T-helper 1 cell treated with Interleukin-12 subunit alpha and Interleukin-12 subunit beta and Interleukin-4 antibody, amounts not matched to agents 30 ng/mL and 1 ng/mL, for 36 hours (primary cell): ENCODE data around the gene DNMT3B. TPM values are rescaled to one million over a fixed set of nuclear protein-coding genes. Genes with fewer than 3 reads are reported as not detected.

ENCODE experiments used
- intact Hi-C: fragments of 100-400 bp; cut with micrococcal nuclease; formaldehyde crosslinking; loops from one replicate; pipeline ENCODE4 v1.15.1; 2024
- total RNA-seq: library from RNA; stranded (reverse); gene quantifications from 2 replicates; pipeline ENCODE4 v1.2.3, GENCODE V29; 2022

Gene DNMT3B
- total RNA-seq, 1 donor from 2014 or later: 2.0 TPM

GRCh38 chr20:32762754-32763201 lies 593 bp downstream of the DNMT3B start:
- intact Hi-C loops: loop anchor here (1.0 to 10.0 kb wide), 2 partner anchors 19 to 808 kb away; partner anchors contain the start of genes COMMD7 and PDRG1

DNA sequence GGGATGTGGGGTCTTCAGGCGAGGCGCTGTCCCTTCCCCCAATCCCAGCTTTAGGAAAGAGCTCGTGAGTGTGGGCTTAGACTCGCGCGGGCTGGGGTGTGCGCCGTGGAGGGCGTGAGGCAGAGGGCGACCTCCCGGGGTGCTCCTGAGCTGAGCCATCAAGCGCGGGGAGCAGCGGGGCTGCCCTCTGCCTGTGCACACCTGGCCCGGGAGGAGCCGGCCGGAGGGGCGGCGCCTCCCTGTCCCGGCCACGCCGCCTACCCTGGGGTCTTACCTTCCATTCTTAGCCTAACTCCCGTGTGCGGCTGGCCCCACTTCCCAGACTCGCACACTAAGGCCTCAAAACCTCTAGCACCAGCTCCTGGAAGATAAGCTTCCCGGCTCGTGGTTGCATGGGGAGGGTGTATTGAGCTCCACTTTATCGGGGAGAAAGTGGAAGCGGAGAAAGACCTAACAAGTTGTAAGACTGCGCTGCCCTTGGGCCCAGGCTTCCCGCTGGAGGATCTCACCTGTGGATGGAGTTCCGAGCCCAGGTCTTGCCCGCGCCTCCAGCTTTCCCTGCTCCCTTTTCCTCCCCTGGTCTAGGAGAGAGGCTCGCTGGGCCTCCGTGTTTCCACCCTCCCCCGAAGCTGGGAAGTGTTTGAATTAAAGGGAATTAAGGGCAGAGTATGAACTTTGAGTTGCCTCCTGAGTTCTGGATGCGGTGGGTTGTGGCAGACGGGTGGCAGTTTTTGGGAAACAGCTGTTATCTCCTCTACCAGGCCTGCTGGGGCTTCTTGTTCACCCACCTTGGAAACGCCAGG lies 1.2 kb downstream of the DNMT3B start:
- intact Hi-C loops: loop anchor here (10.0 kb wide), 1 partner anchor 809 kb away; the partner anchor contains the start of gene PDRG1

- intact Hi-C loops: loop anchor here (10.0 kb wide), 1 partner anchor 809 kb away; the partner anchor contains the start of gene PDRG1
Observed at GRCh38 chr20:32764005-32764960, 2.1 kb downstream of the DNMT3B start.

DNA sequence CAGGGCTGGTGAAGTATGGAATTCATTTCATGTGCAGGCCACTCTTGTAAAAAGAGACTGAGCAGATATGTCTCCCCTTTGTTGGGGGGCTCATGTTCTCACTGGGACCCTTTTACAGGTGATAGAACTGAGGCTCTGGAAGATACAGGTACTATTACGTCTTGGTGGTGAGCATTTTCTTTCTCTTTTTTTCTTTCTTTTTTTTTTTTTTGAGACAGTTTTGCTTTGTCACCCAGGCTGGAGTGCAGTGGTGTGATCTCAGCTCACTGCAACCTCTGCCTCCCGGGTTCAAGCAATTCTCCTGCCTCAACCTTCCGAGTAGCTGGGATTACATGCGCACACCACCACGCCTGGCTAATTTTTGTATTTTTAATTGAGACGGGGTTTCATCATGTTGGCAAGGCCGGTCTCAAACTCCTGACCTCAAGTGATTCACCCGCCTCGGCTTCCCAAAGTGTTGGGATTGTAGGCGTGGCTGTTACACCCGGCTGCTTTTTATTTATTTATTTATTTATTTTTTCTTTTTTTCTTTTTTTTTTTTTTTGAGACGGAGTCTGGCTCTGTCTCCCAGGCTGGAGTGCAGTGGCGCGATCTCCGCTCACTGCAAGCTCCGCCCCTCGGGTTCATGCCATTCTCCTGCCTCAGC lies 3.2 kb downstream of the DNMT3B start:
- intact Hi-C loops: loop anchor here (10.0 kb wide), 1 partner anchor 811 kb away; the partner anchor contains the start of gene PDRG1

DNA sequence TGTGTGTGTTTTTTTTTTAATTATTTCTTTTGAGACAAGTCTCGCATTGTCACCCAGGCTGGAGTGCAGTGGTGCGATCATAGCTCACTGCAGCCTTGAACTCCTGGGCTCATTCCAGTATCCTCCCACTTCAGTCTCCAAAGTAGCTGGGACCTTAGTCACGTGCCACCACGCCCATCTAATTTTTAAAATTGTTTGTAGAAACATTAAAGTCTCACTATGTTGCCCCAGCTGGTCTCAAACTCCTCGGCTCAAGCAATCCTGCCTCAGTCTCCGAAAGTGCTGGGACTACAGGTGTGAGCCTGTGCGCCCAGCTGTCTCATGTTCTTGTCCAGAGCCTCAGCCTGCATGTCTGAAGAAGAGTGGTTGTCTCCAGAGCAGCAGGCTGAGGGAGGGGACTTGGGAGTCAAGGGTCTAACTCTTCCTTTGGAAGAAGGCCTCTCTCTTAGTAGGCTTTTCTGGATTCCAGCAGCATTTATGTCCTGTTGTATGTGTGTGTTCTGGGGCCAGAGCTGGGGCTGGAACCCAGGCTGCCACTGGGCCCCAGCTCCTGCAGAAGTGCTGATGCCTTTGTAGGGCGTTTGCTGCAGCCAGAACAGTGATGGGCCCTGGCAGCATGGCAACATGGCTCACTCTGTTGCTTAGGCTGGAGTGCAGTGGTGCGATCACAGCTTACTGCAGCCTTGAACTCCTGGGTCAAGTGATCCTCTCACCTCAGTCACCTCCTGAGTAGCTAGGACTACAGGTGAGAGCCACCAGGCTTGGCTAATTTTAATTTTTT lies 5.4 kb downstream of the DNMT3B start:
- intact Hi-C loops: loop anchor here (10.0 kb wide), 1 partner anchor 813 kb away; the partner anchor contains the start of gene PDRG1

DNA sequence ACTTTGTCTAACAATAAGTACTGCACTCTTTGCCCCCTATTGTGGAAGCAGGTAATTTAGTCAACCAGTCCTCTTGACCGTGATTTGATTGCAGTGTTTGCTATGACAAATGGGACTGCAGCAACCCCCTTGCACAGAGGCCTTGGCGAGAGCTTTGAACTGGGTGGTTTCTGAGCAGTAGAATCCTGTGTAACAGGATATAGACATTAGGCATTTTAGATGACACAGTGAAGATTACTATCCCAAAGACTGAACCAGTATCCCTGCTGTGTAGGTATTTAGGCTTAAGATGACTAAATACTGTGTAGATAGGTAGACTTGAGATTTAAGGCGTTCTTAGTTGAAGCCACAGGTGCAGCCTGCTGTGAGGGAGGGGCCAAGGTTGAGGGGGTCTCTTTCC lies 9.9 kb downstream of the DNMT3B start:
- intact Hi-C loops: no loop called here

DNA sequence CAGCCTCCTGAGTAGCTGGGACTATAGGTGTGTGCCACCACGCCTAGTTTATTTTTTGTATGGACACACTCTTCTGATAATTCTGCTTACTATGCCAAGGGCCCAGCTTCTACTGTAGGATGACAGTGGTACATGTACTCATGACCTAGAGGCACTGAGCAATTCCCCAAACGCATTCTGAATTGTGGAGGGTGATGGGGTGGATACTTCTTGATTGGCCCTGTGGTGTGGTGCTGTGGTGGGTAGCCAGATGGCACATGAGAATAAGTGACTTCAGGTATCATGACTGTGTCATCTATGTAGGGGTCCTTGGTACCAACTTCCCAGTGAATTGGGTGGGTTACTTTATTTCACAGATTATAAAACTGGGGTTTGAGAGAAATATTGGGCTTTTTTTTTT lies 11.0 kb downstream of the DNMT3B start:
- intact Hi-C loops: no loop called here

DNA sequence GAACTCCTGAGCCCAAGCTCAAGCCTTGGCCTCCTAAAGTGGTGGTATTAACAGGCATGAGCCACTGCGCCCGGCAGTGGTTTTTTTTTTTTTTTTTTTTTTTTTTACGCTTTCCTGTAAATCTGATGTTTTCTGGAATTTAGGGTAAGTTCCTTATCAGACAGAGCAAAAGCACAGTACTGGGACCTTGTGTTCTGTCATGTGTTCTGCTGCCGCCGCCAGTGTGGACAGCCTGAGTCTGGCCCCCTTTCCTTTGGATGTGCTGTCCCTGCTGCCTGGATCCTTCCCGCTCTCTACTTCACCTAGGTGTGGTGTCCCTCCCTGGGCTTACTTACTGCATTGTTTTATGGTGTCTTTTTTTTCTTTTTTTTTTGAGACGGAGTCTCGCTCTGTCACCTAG lies 11.7 kb downstream of the DNMT3B start:
- intact Hi-C loops: no loop called here

- intact Hi-C loops: no loop called here
Observed at GRCh38 chr20:32775336-32775991, 13.3 kb downstream of the DNMT3B start.

DNA sequence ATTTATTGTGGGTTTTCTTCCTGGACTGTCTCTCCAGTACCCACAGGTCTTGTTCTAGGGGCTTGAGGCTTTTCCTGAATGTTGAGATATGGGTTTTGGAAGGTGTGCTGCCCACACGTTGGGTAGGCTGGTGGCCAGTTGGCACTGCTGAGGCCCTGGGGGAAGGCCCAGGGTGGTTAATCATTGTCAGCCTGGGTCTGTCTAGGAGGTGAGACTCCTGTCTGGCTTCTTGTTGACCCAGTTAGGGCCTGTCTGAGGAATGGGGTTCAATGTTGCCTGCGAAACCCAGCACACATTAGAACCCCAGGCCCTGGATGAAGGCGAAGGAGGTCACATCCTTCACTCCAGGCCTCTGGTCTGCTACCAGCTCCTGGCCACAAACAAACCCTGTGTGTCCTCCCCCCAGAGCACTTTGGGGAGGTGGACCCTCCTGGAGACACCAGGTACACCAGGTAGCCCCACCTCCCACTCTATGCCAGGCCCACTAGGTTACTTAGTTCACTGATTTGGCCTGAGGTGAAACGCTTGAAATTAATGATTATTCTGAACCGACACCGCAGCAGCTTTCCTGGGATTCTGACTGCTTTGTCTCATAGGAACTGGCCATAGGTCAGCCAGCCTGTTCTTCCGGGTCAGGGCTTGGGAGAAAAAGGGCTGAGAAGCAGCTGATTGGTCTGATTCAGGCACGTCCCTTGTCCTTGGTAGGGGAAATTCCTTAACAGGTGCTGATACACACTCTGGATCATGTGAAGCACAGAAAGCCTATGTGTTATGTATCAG lies 15.2 kb downstream of the DNMT3B start:
- intact Hi-C loops: no loop called here

DNA sequence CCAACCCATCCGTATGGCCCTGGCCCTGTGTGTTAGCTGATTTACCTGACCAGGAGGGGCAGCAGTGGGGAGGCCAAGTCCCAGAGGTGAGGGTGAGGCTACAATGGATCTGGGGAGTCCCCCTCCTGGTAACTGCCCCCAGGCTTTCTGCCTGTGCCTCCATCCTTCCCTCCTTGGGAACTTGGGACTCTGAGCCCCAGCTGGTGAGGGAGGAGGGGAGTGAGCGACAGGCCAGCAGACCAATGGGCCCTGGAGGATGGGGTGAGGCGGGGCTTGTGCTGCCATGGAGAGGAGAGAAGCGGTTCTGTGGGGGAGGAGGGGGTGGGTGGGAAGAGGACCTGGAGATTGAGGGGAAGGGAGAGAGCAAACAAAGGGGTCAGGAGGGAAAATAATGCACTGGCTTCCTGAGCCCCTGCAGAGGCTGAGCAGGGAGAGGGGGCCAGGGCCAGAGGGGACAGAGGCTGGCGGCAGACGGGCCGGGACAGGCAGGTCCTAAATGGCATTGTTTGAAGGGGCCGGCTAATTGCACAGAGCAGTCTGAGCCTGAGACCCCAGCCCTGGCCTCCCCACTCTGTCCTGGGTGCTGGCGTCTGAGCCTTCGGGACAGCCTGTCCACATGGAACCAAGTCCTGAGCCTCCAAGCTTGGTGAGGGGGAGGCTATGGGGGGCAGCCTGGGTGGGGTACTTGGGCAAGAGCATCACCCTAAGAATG lies 17.5 kb downstream of the DNMT3B start:
- intact Hi-C loops: loop anchor here (2.0 kb wide), 1 partner anchor 37 kb away; the partner anchor contains the start of gene COMMD7

DNA sequence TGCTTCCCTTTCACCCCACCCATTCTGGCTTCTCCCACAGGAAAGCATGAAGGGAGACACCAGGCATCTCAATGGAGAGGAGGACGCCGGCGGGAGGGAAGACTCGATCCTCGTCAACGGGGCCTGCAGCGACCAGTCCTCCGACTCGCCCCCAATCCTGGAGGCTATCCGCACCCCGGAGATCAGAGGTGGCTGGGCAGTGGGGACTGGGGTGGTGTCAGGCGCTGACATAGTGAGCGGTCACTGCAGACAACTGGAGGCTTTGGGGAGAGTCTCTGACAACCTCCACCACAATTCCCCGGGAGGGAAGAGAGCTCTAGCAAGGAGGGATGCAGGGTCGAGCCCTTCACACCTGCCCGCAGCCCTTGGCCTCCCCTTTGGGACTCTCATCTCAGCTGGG lies 18.1 kb downstream of the DNMT3B start:
- intact Hi-C loops: no loop called here

GRCh38 chr20:32780749-32781655 lies 18.8 kb downstream of the DNMT3B start:
- intact Hi-C loops: no loop called here

GRCh38 chr20:32784369-32785080 lies 22.3 kb downstream of the DNMT3B start:
- intact Hi-C loops: no loop called here

- intact Hi-C loops: no loop called here
Observed at GRCh38 chr20:32786059-32786760, 24.0 kb downstream of the DNMT3B start.

DNA sequence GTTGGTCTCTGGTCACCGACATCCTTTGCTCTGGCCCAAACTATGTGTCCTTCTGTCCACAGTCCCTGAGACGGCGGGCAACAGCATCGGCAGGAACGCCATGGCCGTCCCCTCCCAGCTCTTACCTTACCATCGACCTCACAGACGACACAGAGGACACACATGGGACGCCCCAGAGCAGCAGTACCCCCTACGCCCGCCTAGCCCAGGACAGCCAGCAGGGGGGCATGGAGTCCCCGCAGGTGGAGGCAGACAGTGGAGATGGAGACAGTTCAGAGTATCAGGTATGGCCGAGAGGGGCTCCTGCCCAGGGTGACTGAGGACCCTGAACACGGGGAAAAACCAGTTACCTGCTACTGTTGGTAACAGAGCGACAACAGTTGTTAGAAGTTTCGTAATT lies 25.0 kb downstream of the DNMT3B start:
- intact Hi-C loops: no loop called here
